SK-MEL-5 (cell line): Measurements from ENCODE around the gene PLPP1. TPM values are rescaled to one million over a fixed set of nuclear protein-coding genes. Genes with fewer than 3 reads are reported as not detected.

Experiments used
- DNase-seq: peaks from one replicate; pipeline ENCODE4 v3.0.0-alpha.2; 2016; ENCODE audit warnings: low read depth, low spot score
- in situ Hi-C: cut with HindIII; loops from 2 replicates; pipeline ENCODE4 v1.10.0; 2016; ENCODE audit warnings: low sequenced_read_pairs, high pct_unique_total_duplicates, low pct_unique_long_range_greater_than_20kb
- total RNA-seq: library from RNA; depleted of rRNA; stranded (reverse); fragments of >200 nt; shearing (Covaris generic); gene quantifications from 2 replicates; pipeline ENCODE4 v1.2.3, GENCODE V29; 2014

The PLPP1 gene
- total RNA-seq, 1 experiment from 2014 or later, result 17.1 TPM

DNA sequence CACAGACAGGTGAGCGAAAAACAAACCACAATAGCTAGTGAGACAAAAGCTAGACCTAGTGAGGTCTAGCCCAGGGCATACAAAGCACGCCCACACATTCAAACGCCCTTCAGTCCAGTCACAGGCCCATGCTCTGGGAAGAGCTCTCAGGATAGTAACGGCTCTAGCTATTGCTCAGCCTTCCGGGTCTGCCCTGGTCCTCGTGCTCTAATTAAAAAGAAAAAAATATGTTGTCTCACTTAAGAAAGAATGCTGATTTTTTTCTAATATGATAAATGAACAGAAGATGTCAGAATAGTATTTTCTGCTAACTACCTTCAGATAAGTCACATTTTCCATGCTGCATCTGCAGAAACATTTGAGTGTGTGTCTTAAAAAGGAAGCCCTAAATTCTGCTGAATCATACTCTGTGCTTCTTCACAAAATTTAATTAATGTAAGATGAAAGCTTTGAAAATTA is 94.5 kb downstream of the PLPP1 start:
- in situ Hi-C loops, result no loop called here
- DNase-seq, result no peak

DNA sequence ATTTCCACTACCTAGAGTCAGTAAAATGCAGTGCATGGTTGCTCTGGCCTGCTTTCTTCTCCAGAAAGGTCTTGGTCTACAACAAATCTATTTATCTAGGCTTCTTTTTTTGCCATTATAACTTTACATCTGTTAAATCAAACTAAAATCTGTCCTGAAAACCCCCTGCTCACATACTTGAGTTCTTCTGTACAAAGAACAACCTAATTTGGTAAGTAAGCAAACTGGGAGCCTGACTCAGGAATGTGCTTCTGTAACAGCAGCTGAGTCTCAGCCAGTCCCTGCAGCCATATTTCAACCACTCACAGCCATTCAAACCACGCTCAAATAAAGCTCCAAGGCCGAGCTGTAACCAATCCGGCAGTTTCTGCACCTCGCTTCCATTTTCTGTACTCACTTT is 95.8 kb downstream of the PLPP1 start:
- in situ Hi-C loops, result no loop called here

DNA sequence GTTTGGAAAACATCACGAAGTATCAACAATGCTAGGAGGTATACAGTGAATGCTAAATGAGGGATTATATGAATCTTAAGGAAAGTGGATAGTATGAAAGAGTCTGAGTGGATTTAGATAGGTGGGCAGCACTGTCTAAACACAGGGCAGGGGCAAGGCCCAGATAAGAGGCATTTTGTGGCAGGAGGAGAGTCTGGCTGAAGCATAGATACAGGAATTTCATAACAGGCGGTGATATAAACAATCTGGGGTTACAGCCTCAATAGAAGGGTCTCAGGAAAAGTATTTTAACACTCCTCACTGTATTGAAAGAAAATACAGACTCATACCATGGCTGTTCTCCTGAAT is 96.9 kb downstream of the PLPP1 start:
- in situ Hi-C loops, result no loop called here

More for the DNA sequence above, 95.8 kb downstream of the PLPP1 start:
- DNase-seq, result no peak

DNA sequence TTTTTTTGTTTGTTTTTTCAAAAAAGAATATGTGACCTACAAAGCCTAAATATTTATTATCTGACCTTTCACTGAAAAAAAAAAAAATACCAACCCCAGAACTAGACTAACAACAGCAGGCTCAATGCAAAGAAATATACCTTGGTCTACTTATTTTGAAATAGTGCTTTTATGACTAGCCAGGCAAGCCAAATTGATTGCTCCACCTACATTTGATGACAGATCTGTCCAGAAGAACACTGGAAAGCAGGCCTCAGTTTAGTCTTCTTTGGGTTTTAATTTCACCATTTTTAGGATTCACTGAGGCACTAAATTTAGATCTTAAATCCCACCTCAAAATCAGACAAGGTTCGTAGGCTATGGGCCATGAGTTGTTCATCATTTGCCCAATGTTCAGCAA is 97.3 kb downstream of the PLPP1 start:
- in situ Hi-C loops, result no loop called here
- no peak for DNase-seq

More for the DNA sequence above, 96.9 kb downstream of the PLPP1 start:
- DNase-seq, result no peak

DNA sequence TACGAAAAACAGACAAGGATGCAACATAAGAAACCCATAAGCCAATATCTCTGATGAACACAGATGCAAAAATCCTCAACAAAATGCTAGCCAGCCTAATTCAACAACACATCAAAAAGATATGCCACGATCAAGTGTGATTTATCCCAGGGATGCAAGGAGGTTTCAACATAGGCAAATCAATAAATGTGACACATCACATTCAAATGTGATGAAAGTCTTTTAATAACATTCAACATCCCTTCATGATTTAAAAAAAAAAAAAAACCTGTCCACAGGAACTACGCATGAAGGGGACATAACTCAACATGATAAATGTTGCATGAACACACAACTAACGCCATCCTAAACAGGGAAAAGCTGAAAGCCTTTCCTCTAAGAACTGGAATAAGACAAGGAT is 102.2 kb downstream of the PLPP1 start:
- no peak for DNase-seq
- in situ Hi-C loops, result no loop called here

DNA sequence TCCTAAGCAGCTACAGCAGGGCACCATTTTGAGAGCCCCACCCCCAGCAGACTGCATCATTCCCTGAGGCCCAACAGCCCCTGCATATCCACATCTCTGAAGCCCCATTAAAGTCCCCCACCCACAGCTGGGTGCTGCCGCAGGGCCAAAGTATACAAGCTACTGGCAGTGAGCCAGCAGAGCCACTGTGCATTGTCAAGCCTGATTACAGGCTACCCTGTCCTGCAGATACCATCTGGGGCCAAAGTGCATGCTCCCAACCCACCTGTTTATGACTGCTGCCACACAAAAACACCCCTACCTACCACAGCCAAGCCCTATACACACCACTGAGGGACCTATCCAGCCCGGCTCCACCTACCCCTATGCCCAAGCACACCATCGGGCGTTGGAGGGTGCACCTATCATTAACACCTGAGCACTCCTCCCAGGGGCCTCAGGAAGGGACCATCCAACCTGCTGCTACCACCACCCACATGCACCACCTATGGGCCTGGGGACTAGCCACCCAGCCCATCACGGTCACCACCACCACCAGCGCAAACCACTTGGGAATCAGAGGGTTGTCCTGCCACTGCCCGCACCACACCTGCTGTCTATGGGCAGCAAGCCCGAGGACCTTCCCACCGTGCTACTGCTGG is 105.0 kb downstream of the PLPP1 start:
- in situ Hi-C loops, result no loop called here
- no peak for DNase-seq

DNA sequence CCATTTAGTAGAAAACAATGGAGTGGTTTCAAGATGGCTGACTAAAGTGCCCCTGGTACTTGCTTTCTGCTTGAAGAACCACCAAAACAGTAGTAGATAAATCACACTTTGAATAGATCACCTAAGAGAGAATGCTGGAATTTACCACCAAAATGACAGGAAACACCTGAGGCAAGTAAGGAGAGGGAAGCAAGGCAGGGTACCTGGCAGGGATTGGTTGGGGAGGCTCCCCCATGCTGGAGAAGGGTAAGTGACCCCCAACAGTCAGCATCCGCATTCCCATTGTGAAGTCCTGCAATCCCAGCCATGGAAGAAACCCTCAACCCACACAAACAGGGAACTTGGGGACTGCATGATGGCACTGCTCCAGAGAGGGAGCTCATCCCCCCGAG is 105.5 kb downstream of the PLPP1 start:
- in situ Hi-C loops, result no loop called here
- no peak for DNase-seq

DNA sequence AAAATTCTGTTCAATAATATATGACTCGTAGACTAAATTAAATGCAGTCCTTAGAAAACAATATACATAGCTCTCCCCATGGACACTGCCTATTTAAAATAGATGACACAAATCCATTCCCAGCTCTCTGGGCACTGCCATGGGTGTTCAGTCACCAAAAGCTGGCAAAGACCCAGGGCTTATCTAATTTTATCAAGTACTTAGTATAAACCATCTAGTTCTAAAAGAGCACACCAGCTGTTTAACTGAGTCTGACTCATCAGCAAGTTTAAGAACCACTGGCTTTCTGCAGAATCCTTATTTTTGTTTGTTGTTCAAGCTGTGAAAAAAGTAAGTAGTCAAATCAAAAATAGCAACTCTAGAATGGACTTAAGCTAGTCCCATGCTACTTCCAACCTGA is 107.6 kb downstream of the PLPP1 start:
- no peak for DNase-seq
- in situ Hi-C loops, result no loop called here

DNA sequence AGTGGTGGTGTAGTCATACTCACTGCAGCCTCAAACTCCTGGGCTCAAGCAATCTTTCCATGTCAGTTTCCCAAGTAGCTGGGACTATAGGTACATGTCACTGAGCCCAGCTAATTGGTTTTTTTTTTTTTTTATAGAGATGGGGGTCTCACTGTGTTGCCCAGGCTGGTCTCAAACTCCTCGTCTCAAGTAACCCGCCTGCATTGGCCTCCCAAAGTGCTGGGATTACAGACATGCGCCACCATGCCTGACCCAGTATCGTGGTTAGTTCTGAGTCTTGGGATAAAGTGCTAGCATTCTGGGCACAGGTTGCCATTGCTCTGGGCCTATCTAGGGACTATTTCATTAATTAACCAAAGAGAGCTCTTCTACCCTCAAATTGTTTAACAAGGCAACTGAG is 108.3 kb downstream of the PLPP1 start:
- DNase-seq, result no peak
- in situ Hi-C loops, result no loop called here

DNA sequence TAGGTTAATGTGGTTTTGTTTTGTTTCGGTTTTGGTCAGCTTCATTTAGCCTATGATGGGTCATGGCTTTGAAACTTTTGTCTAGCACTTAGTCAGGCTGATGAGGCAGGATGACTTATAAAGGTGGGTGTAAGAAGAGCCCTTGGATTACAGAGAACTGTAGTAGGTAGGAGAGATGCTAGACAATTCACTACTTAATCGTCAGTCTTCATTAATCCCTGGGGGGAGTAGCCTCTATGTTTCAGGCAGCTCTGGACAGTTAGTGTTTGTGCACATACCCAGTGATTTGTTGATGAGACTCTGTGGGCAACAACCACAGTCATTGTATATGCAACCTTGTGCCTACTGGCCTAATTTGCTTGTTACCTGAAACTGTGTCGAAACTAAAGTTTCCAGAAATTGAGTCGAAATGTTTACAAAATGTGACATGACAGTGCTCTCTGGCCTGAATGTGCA is 113.7 kb downstream of the PLPP1 start:
- DNase-seq, result no peak
- in situ Hi-C loops, result no loop called here

DNA sequence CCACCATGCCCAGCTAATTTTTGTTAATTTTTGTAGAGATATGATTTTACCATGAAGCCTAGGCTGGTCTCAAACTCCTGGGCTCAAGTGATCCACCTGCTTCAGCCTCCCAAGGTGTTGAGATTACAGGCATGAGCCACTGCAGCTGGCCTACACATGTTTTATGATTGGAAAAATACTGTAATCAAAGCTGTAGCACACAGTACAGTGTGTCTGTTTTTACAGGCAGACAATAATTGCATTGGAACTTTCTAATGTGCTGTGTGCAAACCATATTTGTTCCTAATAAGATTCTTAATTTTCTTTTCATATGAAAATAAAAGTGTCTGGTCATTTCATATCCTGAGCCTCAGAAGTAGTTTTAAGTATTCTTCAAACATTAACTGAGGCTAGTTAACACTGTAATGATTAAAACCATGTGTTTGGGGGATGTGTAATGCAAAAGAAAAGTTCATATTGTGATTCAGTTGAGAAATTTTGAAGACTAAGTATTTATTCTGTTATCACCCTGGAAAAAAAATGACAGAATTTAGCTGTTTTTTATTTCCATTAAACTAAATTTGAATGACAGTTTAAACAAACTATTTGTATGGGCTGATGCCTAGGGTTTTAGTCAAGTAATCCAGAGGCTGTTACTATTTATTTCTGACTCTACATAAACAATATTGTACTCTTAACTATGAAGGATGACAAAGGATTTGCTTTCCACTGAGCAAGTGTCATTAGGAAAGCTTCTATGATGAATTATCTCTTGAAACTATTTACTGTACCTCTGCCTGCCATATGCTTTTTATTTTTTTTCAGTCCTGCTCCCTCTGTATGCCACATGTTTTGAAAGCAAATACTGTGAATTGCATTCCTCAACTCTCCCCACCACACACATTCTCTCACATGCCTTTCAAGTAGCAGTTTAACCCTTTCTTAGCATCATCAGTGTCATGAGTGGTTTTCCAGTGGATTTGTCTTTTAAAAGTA is 115.5 kb downstream of the PLPP1 start:
- no peak for DNase-seq
- in situ Hi-C loops, result no loop called here

DNA sequence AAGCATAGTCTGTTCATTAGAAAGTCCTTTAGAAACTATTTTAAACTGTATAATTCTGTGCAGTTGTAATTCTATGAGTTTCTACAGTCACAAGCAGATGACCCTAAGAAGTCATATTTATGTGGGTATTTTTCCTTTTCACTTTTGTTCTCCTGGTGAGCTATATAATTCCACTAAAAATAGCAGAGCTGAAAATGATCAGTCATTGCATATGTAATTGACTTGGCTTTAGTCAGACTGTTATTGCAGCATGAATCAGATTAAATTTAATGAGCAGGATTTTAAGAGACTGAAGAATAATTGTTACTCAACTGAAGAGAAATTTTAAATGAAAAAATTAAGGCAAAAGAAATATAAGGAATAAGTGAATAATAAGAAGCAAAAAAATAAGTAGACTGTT is 118.5 kb downstream of the PLPP1 start:
- no peak for DNase-seq
- in situ Hi-C loops, result no loop called here

DNA sequence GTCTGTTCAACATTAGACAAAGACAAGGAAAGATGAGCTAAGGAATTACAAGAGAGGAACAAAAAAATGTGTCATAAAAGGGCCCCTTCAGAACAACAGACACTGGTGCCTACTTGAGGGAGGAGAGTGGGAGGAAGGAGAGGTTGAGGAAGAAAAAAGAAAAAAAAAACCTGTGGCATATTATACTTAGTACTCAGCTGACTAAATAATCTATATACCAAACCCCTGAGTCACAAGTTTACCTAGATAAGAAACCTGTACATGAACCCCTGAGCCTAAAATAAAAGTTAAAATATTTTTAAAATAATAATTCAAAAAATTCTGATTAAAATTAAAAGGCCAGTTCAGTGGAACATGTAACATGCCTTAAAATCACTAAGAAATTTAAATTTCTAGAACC is 119.7 kb downstream of the PLPP1 start:
- DNase-seq, result no peak
- in situ Hi-C loops, result no loop called here

DNA sequence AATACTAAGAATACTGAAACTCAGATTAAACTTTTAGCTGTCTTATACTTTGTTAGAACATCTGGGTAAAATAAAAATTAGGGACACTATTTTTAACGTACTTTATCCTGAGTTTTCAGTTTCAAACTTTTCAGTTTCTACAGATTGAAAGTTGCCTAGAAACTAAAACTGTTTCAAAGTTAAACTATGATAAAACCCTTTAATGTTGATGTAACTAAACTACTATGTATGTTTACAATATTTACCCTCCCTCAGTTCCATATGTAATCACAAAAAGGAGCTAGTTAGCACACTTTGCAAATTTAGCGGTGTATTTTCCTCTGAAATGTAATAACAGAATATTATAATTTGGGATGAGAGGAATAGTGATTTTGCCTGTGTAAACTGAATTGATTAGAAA is 121.1 kb downstream of the PLPP1 start:
- in situ Hi-C loops, result no loop called here
- no peak for DNase-seq

DNA sequence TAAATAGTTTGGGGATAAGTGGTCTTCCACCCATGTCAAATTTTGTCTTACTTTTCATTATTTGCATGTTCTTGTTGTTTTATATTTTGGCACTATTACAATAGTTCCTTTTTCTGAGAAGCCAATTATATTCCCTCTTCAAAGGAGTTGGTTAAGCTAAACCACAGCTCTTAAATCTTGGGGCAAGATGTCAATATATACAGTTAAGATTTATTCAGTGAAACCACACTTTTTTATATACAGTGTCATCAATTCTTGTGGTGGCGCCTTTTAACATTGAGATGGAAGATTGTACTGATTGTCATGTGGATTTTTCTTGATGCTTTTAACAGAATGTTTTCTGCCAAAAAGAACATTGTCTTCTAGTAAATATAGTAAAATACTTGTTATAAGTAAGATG is 122.9 kb downstream of the PLPP1 start:
- in situ Hi-C loops, result no loop called here
- no peak for DNase-seq

DNA sequence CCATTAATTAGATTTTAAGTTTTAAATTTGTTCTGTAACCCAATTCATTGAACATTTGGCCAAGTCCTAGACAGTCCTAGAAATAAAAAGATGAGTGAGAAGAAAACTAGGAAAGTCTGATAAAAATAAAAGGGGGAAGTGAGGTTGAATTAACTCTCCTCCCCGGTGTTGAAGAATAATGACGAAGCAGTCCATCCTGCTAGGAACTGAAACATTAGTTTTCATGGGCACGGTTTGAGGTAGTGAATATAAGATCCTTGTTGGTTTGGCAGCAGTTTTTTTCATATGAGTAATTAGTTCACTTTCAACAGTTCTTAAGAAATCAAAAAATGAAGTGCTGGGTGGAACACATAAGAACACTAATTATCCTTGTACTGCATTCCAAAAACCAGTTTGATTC is 123.9 kb downstream of the PLPP1 start:
- no peak for DNase-seq
- in situ Hi-C loops, result no loop called here

DNA sequence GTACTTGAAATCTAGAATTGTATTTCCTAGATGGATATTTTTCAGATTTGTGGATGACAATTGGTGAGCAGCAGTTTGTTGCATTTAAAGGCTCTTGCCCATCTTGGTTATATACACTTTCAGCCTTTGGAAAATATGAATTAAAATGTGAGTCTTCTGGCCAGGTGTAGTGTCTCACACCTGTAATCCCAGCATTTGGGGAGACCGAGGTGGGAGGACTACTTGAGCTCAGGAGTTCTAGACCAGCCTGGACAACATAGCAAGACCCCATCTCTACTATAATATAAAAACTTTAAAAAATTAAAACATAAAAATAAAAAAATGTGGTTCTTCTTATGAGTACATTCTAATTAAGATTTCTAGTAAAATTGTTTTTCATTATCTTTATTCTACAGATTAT is 125.0 kb downstream of the PLPP1 start:
- in situ Hi-C loops, result no loop called here
- no peak for DNase-seq

DNA sequence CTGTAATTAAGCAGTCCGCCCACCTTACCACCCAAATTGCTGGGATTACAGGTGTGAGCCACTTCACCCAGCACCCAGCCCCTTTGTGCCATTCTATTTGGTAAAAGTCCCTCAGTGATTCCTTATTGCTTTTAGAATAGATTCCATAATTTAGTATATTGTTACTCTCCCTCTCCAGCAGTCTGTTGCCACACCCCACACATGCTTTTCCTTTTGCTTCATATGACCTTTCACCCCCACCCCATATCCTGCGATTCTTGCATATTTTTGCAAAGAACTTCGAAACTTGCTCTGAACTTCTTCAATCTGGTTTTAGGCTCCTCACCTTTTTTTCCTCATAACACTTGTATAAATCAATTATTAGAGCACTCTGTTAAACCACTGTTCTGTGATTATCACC is 126.8 kb downstream of the PLPP1 start:
- in situ Hi-C loops, result no loop called here

More for the DNA sequence above, 126.8 kb downstream of the PLPP1 start:
- no peak for DNase-seq
